Gastrocnemius medialis (tissue), 4 donors: ENCODE measurements around the gene NCEH1.

Experiments
- CTCF ChIP-seq, 5 experiments: fragments of 450-650 bp in 3 of 5; fragments of 200-600 bp in 2 of 5; sonication (generic) in 2 of 5; IDR thresholded peaks in 4 of 5; conservative IDR thresholded peaks in 1 of 5; 1 replicate in 4 of 5; 2 replicates in 1 of 5; pipeline ENCODE4 v1.5.1; 2016 to 2019; ENCODE audit warnings: antibody characterized with exemption in 5 of 5, mild to moderate bottlenecking in 3 of 5, moderate library complexity in 3 of 5
- POLR2A ChIP-seq, 2 donors: fragments of 450-650 bp; IDR thresholded peaks; one replicate each; pipeline ENCODE4 v1.6.1; 2017; ENCODE audit warnings: antibody characterized with exemption in 2 of 2, mild to moderate bottlenecking in 2 of 2, moderate library complexity in 2 of 2

GRCh38 chr3:172690936-172691335 is 19.9 kb downstream of the NCEH1 start:
- TF ChIP-seq CTCF (IDR thresholded peaks at IDR 0.05 in 4 of 5, conservative IDR thresholded peaks at IDR 0.05 in 1 of 5) (no peak), POLR2A (IDR thresholded peaks at IDR 0.05) (no peak)
